Adrenal gland (tissue), 5 donors: ENCODE measurements around the gene AP1B1.

ENCODE experiments used
- CTCF ChIP-seq, 6 experiments: fragments of 450-650 bp in 4 of 6; fragments of 200-600 bp in 2 of 6; sonication (generic) in 1 of 6; IDR thresholded peaks; 1 replicate in 5 of 6; 2 replicates in 1 of 6; pipeline versions ENCODE4 v1.5.1 to v1.8.0; 2016 to 2021; ENCODE audit warnings: antibody characterized with exemption in 6 of 6, mild to moderate bottlenecking in 2 of 6, moderate library complexity in 1 of 6
- POLR2A ChIP-seq, 2 donors: fragments of 450-650 bp; IDR thresholded peaks; one replicate each; pipeline ENCODE4 v1.6.1; 2017; ENCODE audit warnings: antibody characterized with exemption in 2 of 2, mild to moderate bottlenecking in 2 of 2, moderate library complexity in 1 of 2
- donor health status: DM: no; HTN: no; CAD: no.

GRCh38 chr22:29383740-29384139, 4.6 kb downstream of the AP1B1 start:
- TF ChIP-seq CTCF (IDR thresholded peaks at IDR 0.05) = no peak
- no peak for TF ChIP-seq POLR2A (IDR thresholded peaks at IDR 0.05)
